NOMO-1 (cell line): ENCODE data around the gene TMA7B.
A peak's percentile ranks its signal among the peaks of the same experiment; 100 is the strongest.

Experiments used
- DNase-seq, 2 experiments: peaks; one replicate each; lab custom pipeline; 2025; ENCODE audit not compliant: unreplicated experiment in 2 of 2; lab: John Stamatoyannopoulos, UW

TMA7B gene

DNA sequence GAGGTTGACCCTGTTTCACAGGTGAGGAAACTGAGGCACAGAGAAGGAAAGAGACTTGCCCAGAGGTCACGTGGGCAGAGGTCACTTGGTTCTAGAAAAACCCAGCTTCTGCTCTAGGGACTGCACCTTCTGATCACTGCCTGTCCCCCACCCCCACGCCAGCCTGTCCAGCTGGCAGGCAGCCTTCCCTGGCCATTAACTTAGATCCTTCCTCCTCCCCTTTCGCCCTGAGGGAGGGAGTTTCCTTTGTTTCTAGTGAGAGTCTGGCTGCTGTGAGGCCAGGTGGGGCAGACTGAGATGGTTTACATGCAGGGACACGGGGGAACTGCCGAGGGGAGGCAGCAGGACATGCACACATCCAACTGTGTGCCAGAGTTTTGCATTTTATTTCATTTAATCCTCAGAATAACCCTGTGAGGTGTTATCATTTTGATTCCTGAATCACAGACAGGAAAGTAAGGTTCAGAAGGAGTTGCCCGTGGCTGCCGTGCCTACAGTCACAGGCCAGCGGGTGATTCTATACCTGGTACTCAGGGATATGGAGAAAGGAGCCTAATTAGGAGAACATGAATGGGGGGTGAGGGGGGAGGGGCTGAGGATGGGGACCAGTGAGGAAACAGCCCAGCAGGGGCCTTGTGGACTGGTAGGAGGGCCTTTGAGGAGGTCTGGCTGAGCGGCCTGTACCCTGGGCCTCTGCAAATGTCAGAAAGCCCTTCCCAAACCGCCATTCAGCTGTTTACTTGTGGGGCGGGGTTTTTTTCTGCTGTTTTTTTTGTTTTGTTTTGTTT, 37.9 kb downstream of the TMA7B start:
- DNase-seq: no peak

- peak; percentile 9 to 39 for DNase-seq
Observed at GRCh38 chr22:39999144-39999757, 39.1 kb downstream of the TMA7B start.

DNA sequence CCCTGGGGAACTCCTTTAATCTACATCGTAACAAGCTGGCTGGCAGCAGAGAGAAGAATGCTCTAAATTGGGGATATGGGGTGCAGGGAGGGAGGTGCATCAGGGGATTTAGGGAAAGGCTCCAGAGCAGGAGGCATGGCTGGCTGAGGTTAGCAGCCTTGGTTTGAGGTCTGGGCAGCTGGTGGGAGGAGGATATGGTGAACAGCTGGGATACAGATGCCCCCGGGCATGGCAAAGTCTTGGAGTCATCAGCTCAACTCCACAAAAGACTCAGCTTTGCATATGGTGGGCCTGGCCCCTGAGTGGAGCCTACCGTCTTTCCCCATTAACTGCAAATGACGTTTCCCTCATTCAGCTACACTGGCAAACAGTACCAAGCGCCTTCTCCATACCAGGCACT, 40.0 kb downstream of the TMA7B start:
- no peak for DNase-seq

- DNase-seq: no peak
Observed at GRCh38 chr22:40001106-40001505, 40.9 kb downstream of the TMA7B start.

DNA sequence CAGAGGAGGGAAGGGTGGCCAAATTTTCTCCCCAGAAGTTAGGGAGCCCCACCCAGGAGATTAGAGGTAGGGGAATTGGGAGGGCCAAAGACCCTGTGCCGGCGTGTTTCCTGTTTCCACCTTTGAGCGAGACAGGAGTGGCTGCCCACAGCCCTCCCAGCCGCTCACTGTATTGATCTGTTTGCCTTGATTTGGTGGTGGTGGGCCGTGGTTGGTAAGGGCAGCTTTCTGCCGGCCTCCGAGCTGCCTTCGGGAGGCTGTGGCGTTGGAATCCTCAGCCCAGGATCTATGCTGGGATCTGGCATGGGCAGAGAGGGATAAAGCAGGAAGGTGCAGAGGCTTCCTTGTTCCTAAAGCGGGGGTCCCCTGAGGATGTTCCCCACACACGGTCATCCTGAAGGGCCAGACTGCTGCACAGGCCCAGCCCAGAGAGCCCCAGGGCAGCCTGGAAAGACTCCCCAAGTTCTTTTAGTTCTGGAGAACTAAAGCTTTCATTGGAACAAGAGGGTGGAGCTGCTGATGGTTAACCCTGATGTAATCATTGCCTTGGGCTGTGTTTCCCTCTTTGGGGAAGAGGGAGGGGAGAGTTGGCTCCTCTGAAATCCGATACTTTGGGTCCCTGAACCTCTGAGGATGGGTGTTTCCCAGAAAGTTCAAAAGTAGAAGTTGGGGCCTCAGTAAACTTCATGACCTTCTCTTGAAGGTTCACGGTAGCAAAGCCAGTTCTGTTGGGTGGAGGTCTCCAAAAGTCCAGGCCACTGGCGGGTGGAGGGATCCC, 41.8 kb downstream of the TMA7B start:
- no peak for DNase-seq

GRCh38 chr22:40002935-40003715, 42.9 kb downstream of the TMA7B start:
- DNase-seq: no peak

DNA sequence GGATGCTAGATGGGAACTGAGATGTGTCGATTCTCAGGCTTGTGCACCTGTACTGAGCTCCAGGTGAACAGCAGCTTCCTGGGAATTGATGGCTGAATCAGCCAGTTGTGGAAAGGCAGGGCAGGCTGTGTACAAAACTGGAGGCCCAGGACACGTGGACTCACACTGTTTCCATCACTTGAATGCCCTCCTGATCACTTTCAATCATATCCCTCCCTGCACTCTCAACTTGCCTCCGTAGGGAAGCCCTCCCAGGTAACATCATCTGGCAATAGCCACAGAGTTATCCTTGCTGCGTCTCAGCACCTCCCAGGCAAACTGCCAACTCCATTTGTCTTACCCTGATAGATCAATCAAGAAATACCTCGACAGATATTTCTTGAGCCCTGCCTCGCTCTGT, 44.6 kb downstream of the TMA7B start:
- no peak for DNase-seq

- DNase-seq: no peak
Observed at GRCh38 chr22:40006641-40007040, 46.4 kb downstream of the TMA7B start.

- peak; percentile 72 to 93 for DNase-seq
Observed at GRCh38 chr22:40007853-40008710, 47.9 kb downstream of the TMA7B start.

DNA sequence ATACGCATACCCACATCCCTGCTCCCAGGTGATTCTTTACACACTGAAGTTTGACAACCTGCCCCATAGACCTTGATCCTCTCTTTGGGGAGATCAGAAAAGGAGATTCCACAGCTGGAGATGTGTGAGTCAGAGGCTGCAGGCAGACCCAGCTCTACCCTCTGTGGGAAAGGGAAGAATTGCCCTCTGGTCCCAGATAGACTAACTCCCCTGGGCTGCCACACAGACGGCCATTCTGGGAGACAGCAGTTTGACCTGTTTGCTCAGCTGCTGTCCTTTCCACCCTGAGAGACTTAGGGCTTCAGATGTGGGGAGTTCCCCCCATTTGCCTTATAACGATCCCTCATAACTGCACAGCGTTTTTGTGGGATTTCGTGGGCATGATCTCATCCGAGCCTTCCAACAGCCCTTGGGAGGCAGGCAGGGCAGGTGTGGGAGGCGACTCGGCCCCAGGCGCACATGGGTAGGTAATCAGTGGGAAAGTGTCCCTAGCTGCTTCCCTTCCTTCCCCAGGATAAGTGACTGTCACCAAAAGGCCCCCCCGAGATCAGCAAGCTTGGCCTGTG, 48.6 kb downstream of the TMA7B start:
- DNase-seq: no peak

DNA sequence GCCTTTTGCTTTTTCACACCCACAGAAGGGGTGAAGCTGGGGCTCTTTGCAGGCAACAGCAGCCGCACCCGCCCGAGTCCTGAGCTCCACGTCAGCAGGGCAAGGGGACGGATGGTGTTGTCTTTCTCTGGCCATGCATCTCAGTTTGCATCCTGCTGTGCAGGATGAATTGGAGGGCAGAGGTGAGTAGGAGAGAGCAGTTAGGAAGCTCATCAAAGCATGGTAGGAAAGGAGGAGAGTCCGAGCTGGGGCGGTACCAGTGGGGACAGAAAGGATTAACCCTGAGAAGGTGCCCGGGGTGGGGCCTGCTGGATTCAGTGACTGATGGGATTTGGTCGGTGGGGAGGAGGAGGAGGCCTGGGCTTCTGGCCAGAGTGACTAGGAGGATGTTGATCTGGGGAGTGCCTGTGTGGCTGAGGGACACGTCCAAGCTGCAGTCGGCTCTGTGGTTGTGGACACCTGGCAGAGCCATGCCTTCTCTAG, 49.1 kb downstream of the TMA7B start:
- DNase-seq: no peak

GRCh38 chr22:40009951-40010671, 49.9 kb downstream of the TMA7B start:
- no peak for DNase-seq

- no peak for DNase-seq
Observed at GRCh38 chr22:40010746-40011145, 50.5 kb downstream of the TMA7B start.
